Measurements from ENCODE around the gene TGFB3. TPM values are rescaled to one million over a fixed set of nuclear protein-coding genes. Genes with fewer than 3 reads are reported as not detected.
"Not testable (repeated sequence)": the region's sequence is repeated elsewhere in the genome, so short reads cannot be mapped to it uniquely, and the experiment has no call there.

Gene TGFB3
- total RNA-seq, result 1 to 10 TPM; 2.0 to 2.2 TPM

GRCh38 chr14:75981426-75982265 lies at the start of gene TGFB3:
Gene TGFB3 (minus strand): TSS chr14:75981995. CDS start chr14:75980893, 1,102 bp downstream.
- peak within 1 kb of the TSS; percentile 95 for H3K4me3 Mint-ChIP-seq
- no peaks in the 10 kb centered on the region for H3K9me3 Mint-ChIP-seq
- no peaks in the 10 kb centered on the region for H3K36me3 Mint-ChIP-seq (ENCODE audit: low read depth)
- peak; percentile 51 for ATAC-seq (replicated peaks)
- no peaks in the 10 kb centered on the region for H3K27me3 Mint-ChIP-seq
- peaks cover 28% of the 10 kb centered on the region for H3K4me1 Mint-ChIP-seq
- peak within 1 kb of the TSS; percentile 91 for H3K27ac Mint-ChIP-seq

GRCh38 chr14:76024211-76024907 lies 42.6 kb upstream of the TGFB3 start:
- H3K9me3 Mint-ChIP-seq, result peaks cover 5% of the 10 kb centered on the region
- no peak overlapping the region for H3K27ac Mint-ChIP-seq
- H3K4me1 Mint-ChIP-seq, result no peaks in the 10 kb centered on the region
- H3K4me3 Mint-ChIP-seq, result no peak overlapping the region
- H3K27me3 Mint-ChIP-seq, result no peaks in the 10 kb centered on the region
- H3K36me3 Mint-ChIP-seq (ENCODE audit: low read depth), result peaks cover 28% of the 10 kb centered on the region
- no peak for ATAC-seq (replicated peaks)

GRCh38 chr14:76023757-76024156 lies 42.0 kb upstream of the TGFB3 start:
- Mint-ChIP-seq H3K27ac (no peak overlapping the region), H3K27me3 (no peaks in the 10 kb centered on the region), H3K9me3 (peaks cover 8% of the 10 kb centered on the region), H3K4me1 (no peaks in the 10 kb centered on the region), H3K4me3 (no peak overlapping the region), H3K36me3 (ENCODE audit: low read depth) (peaks cover 31% of the 10 kb centered on the region)
- ATAC-seq (replicated peaks), result no peak

- Mint-ChIP-seq H3K27ac (no peak overlapping the region), H3K4me1 (no peaks in the 10 kb centered on the region), H3K36me3 (ENCODE audit: low read depth) (peaks cover 39% of the 10 kb centered on the region), H3K27me3 (no peaks in the 10 kb centered on the region), H3K9me3 (peaks cover 8% of the 10 kb centered on the region), H3K4me3 (no peak overlapping the region)
- ATAC-seq (replicated peaks), result no peak
Observed at GRCh38 chr14:76022991-76023390, 41.2 kb upstream of the TGFB3 start.

- Mint-ChIP-seq H3K9me3 (peaks cover 11% of the 10 kb centered on the region), H3K36me3 (ENCODE audit: low read depth) (peaks cover 61% of the 10 kb centered on the region), H3K4me1 (no peaks in the 10 kb centered on the region), H3K27ac (no peak overlapping the region), H3K27me3 (no peaks in the 10 kb centered on the region), H3K4me3 (no peak overlapping the region)
- ATAC-seq (replicated peaks), result no peak
Observed at GRCh38 chr14:76019676-76020075, 37.9 kb upstream of the TGFB3 start.

- no peak overlapping the region for H3K4me3 Mint-ChIP-seq
- H3K36me3 Mint-ChIP-seq (ENCODE audit: low read depth), result peaks cover 75% of the 10 kb centered on the region
- peaks cover 11% of the 10 kb centered on the region for H3K9me3 Mint-ChIP-seq
- ATAC-seq (replicated peaks), result no peak
- H3K4me1 Mint-ChIP-seq, result no peaks in the 10 kb centered on the region
- no peak overlapping the region for H3K27ac Mint-ChIP-seq
- no peaks in the 10 kb centered on the region for H3K27me3 Mint-ChIP-seq
Observed at GRCh38 chr14:76015668-76016067, 33.9 kb upstream of the TGFB3 start.

- Mint-ChIP-seq H3K9me3 (peaks cover 11% of the 10 kb centered on the region), H3K36me3 (ENCODE audit: low read depth) (peaks cover 70% of the 10 kb centered on the region)
Observed at GRCh38 chr14:76015191-76015590, 33.4 kb upstream of the TGFB3 start.

GRCh38 chr14:76012354-76012753 lies 30.6 kb upstream of the TGFB3 start:
- Mint-ChIP-seq H3K27ac (no peak overlapping the region), H3K36me3 (ENCODE audit: low read depth) (peaks cover 45% of the 10 kb centered on the region), H3K27me3 (no peaks in the 10 kb centered on the region), H3K4me1 (no peaks in the 10 kb centered on the region), H3K4me3 (no peak overlapping the region), H3K9me3 (peaks cover 3% of the 10 kb centered on the region)
- no peak for ATAC-seq (replicated peaks)

More at GRCh38 chr14:76015191-76015590, 33.4 kb upstream of the TGFB3 start:
- Mint-ChIP-seq H3K4me3 (no peak overlapping the region), H3K27me3 (no peaks in the 10 kb centered on the region), H3K27ac (no peak overlapping the region), H3K4me1 (no peaks in the 10 kb centered on the region)
- ATAC-seq (replicated peaks), result no peak

GRCh38 chr14:76011930-76012329 lies 30.1 kb upstream of the TGFB3 start:
- no peak for ATAC-seq (replicated peaks)
- Mint-ChIP-seq H3K4me1 (no peaks in the 10 kb centered on the region), H3K27ac (no peak overlapping the region), H3K9me3 (no peaks in the 10 kb centered on the region), H3K36me3 (ENCODE audit: low read depth) (peaks cover 45% of the 10 kb centered on the region), H3K4me3 (no peak overlapping the region), H3K27me3 (no peaks in the 10 kb centered on the region)

- ATAC-seq (replicated peaks); H3K27ac Mint-ChIP-seq; H3K9me3 Mint-ChIP-seq; H3K4me1 Mint-ChIP-seq; H3K27me3 Mint-ChIP-seq; H3K4me3 Mint-ChIP-seq: not testable (repeated sequence)
- H3K36me3 Mint-ChIP-seq (ENCODE audit: low read depth), result peaks cover 56% of the 10 kb centered on the region
Observed at GRCh38 chr14:76009627-76010026, 27.8 kb upstream of the TGFB3 start.

- H3K9me3 Mint-ChIP-seq, result peaks cover 10% of the 10 kb centered on the region
- no peak overlapping the region for H3K4me3 Mint-ChIP-seq
- H3K27me3 Mint-ChIP-seq, result no peaks in the 10 kb centered on the region
- no peaks in the 10 kb centered on the region for H3K4me1 Mint-ChIP-seq
- no peak overlapping the region for H3K27ac Mint-ChIP-seq
- peaks cover 57% of the 10 kb centered on the region for H3K36me3 Mint-ChIP-seq (ENCODE audit: low read depth)
- no peak for ATAC-seq (replicated peaks)
Observed at GRCh38 chr14:76007852-76008251, 26.1 kb upstream of the TGFB3 start.

- Mint-ChIP-seq H3K27me3 (no peaks in the 10 kb centered on the region), H3K4me3 (no peak overlapping the region), H3K36me3 (ENCODE audit: low read depth) (peaks cover 57% of the 10 kb centered on the region), H3K4me1 (no peaks in the 10 kb centered on the region), H3K9me3 (peaks cover 10% of the 10 kb centered on the region), H3K27ac (no peak overlapping the region)
- ATAC-seq (replicated peaks), result no peak
Observed at GRCh38 chr14:76007379-76007778, 25.6 kb upstream of the TGFB3 start.

GRCh38 chr14:76006253-76006652 lies 24.5 kb upstream of the TGFB3 start:
- Mint-ChIP-seq H3K36me3 (ENCODE audit: low read depth) (peaks cover 53% of the 10 kb centered on the region), H3K4me3 (no peak overlapping the region), H3K27ac (no peak overlapping the region), H3K27me3 (no peaks in the 10 kb centered on the region), H3K9me3 (peaks cover 10% of the 10 kb centered on the region), H3K4me1 (no peaks in the 10 kb centered on the region)
- ATAC-seq (replicated peaks), result no peak

- no peak for ATAC-seq (replicated peaks)
- H3K27ac Mint-ChIP-seq, result no peak overlapping the region
- no peaks in the 10 kb centered on the region for H3K4me1 Mint-ChIP-seq
- H3K9me3 Mint-ChIP-seq, result peaks cover 10% of the 10 kb centered on the region
- peaks cover 77% of the 10 kb centered on the region for H3K36me3 Mint-ChIP-seq (ENCODE audit: low read depth)
- no peak overlapping the region for H3K4me3 Mint-ChIP-seq
- no peaks in the 10 kb centered on the region for H3K27me3 Mint-ChIP-seq
Observed at GRCh38 chr14:76002383-76002782, 20.6 kb upstream of the TGFB3 start.

Data from activated T-helper 17 cell treated with anti-CD3 and anti-CD28 coated beads, Interleukin-2, amount 50 U/mL, for 72 hours (primary cell).